Umbilical cord (tissue), 2 donors: Measurements from ENCODE around the gene DGLUCY. TPM values are rescaled to one million over a fixed set of nuclear protein-coding genes. Genes with fewer than 3 reads are reported as not detected.
"Not testable (repeated sequence)": the region's sequence is repeated elsewhere in the genome, so short reads cannot be mapped to it uniquely, and the experiment has no call there.

Experiments
- DNase-seq: peaks from one replicate; pipeline ENCODE4 v3.0.0-alpha.2; 2015; ENCODE audit warnings: low spot score
- total RNA-seq: library from RNA; depleted of rRNA; stranded (reverse); fragments of >200 nt; gene quantifications from one replicate; pipeline ENCODE4 v1.2.3, GENCODE V29; 2014; ENCODE audit warnings: low replicate concordance; ENCODE audit not compliant: insufficient read depth

The DGLUCY gene
- total RNA-seq, 1 donor from 2014 or later: 12.8 TPM

DNA sequence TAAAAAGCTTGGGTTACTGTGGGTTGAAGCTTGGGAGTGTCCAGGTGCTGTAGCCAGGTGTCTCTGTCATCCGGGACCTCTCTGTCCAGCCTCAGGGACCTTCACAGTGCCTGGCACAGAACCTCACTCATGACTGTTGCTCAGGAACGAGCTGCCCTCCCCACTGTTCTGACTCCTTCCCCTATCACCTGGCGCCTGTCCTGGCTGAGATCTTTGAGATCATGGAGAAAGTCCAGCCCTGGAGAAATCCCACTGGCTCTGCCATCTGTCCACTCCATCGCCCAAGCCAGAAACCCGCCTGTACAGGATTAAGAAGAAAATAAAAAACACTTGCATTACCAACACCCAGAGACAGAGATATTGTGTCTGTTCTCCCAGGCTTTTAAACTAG lies 53.5 kb downstream of the DGLUCY start:
- DNase-seq: no peak

- no peak for DNase-seq
Measured at GRCh38 chr14:91169951-91170350, 56.1 kb downstream of the DGLUCY start.

DNA sequence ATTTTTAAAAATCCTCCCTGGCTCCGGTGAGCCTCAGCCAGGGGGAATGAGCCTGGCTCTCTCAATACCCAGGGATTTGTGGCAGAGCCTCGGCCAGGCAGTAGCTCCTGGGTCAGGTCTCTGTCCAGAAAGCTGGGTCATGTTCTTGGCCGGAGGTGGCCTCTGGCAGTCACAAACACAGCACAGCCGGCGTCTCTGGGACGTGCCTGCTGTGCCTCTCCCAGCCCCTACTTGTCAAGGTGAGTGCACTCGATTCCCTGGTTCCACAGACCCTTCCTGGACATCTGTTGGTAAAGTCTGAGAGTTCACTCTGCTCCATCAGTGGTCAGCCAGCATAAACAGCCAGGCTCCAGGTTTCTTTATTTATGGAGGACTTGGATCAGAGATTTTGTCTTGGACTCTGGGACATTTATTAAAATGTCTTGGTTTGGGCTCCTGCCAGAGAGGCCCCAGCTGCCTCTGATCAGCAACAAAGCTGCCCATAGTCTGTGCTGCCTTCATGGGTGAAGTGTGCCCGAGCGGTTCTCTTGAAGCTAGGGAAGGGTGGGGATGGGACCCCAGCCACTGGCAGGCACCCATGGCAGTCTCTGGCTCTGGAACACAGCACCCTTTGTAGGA lies 56.7 kb downstream of the DGLUCY start:
- DNase-seq: peak; percentile 29

DNA sequence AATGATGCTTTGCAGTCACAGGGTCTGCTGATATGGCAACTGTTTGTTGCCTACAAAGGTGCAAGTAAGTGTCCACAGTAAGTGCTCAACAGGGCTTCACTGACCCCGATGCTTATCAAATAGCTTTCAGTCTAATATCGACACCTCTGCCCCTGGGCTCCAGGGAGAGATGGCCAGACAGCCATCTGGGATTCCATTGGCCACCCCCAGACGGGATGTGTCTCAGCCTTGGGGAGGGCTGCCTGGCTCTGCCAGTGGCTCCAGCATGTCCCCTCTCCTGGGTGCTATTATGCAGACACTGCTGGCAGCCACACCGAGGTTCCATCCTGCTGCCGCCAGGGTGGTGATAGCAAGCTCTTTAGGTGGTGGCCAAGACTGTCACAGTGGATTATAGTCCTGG lies 57.4 kb downstream of the DGLUCY start:
- DNase-seq: no peak

GRCh38 chr14:91173221-91173670 lies 59.4 kb downstream of the DGLUCY start:
- peak; percentile 80 for DNase-seq

DNA sequence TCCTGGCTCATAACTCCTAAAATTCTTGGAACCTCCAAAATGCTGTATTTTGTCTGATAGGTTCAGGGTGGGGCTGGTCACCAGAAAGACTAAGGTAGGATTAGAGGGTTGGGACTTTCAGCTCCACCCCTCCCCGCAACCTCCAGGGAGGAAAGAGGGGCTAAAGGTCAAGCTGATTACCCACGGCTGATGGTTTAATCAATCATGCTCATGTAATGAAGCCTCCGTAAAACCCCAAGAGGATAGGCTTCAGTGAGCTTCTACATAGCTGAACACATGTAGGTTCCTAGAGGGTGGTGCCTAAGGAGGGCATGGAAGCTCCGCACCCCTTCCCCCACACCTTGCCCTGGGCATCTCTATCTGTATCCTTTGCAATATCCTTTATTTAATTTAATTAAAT lies 60.0 kb downstream of the DGLUCY start:
- DNase-seq: no peak

DNA sequence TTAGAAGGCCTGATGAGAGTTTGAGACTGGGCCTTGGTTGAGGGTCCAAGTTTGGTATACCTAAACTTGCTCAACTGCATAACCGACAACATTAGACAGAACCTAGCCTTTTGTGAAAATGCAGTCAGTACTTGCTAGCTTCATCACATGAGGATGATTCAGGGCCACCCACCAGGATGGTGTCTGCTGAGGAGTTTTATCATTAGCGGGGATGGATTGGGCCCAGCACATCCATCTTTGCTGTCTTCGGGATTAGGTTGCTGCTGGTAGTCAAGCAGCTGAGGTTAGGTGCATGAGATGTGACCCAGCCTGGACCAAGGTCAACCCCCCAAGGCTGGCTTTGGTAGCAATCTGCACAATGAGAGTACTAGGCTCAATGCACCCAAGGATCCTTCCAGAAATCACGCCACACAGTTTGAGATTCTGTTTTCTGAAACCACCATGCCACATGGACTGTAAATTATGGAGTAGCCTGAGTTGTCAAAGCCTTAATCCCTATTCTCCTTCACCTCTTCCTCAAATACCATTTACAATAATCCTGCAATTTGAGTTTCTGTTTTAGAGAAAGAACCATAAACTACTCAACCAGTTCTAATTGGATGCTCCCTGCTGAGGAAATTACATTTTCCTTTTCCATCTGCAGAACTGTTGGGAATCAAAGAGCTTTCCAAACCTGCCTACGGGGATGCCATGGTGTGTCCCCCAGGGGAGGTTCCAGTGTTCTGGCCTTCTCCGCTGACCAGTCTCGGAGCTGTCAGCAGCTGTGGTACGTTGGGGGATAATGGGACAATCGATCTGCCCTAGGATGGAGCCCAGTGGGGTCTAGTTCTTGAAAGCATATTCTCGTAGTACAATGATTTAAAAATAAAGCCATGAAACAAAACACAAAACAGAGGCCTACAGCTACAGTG lies 61.7 kb downstream of the DGLUCY start:
- DNase-seq: no peak

DNA sequence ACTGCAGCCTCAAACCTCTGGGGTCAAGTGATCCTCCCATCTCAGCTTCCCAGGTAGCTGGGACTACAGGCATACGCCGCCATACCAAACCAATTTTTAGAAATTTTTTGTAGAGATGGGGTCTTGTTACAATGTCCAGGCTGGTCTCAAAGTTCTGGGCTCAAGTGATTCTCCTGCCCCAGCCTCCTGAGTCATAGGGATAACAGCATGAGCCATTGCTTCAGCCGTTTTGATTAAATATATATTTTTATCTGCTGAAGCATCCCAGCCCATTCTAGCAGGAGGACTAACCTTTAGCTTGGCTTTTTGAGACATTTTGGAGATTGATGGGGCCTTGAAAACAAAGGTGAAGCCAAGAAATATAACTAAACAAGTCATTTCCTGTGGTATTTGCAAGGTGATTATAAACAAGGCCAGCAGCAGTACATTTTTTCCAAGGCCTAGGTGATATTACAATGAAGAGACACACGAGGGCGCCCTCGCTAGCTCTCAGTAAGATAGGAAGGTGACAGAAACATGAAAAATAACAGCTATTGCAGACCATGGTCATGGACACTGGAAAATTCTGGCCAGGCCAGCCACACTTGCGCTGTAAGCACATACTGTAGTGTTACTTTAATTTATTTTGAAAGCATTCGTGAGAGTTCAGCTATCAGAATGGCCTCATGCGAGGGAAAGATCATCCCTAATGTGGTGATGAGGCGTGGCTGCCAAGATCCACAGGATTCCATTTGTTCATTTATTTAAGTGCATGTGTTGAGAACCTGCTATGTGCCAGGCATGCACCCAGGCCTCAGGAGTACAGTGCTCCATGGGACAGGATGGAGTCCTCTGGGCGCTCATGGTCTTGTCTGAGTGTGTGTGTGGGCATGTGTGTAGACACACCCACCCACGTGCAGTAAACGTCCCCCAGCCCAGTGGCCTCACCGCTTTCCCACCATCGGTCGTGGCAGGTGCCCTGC lies 63.5 kb downstream of the DGLUCY start:
- DNase-seq: peak; percentile 55

DNA sequence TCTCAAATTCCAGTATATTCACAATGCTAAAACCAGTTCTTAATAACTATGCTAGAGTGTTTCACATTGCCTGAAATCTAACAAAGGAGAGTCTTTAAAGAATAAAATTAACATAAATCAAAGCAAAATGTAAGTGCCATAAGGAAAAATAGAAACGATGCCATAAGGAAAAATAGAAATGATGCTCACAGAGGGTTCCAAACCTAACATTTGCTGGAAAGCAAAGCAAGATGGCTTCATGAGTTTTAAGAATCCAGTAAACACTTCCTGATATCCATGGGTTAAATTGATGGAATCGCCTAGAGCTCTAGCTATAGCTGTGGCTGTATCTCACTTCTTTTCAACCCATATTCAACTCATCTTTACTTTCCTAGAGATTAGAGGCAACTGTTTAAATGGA lies 66.7 kb downstream of the DGLUCY start:
- no peak for DNase-seq

- DNase-seq: not testable (repeated sequence)
Measured at GRCh38 chr14:91182753-91183152, 68.9 kb downstream of the DGLUCY start.

DNA sequence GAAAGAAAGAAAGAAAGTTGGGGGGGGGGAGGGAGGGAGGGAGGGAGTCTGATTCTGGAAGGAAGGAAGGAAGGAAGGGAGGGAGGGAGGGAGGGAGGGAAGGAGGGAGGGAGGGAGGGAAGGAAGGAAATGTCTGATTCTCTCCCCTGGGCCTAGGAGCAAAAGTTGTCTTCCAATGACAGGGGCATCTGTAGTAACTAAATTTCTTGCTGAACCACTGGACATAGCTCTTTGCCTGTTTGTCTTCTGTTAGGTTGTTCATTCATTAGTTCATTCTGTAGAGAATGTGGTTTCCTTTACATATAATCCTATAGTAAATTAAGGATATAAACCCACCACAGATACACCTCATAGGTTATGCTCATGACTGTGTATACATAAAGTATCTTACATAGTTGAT lies 70.7 kb downstream of the DGLUCY start:
- DNase-seq: no peak

DNA sequence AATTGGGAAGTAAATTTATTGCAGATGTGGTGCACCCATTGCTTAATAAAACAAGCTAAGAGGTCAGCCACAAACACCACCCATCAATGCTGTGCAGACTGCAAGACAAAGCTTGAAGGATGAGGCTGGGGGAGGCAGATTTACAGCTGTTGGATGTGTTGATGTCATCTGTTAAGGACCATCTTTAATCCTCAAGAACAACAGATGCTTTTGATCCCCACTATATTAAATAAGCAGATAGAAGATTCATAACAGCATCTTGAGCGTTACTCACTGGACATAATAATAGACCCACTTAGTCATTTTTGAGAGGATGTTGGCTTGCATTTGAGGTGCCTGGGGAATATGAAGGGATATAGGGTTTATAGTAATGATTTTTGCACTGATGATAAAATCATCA lies 71.8 kb downstream of the DGLUCY start:
- DNase-seq: no peak

DNA sequence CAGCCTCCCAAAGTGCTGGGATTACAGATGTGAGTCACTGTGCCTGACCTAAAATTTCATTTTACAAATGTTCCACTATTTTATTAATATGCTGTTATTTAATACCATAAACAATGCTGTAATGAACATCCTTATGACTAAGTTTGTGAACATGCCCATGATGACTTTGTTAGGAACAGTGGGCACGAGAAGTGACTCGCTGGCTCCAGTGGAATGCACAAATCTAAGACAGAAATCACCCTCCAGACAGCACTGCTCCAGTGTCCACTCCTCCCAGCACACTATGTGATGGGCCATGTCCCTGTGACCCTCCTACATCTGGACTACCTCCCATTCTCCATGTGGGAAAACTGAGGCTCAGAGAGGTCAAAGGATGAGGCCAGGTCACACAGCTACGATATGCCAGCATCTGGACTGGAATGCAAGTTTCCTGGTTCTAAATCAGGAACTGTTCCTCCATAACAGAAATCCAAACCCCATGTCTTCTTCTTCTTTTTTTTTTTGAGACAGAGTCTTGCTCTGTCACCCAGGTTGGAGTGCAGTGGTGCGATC lies 72.7 kb downstream of the DGLUCY start:
- no peak for DNase-seq

DNA sequence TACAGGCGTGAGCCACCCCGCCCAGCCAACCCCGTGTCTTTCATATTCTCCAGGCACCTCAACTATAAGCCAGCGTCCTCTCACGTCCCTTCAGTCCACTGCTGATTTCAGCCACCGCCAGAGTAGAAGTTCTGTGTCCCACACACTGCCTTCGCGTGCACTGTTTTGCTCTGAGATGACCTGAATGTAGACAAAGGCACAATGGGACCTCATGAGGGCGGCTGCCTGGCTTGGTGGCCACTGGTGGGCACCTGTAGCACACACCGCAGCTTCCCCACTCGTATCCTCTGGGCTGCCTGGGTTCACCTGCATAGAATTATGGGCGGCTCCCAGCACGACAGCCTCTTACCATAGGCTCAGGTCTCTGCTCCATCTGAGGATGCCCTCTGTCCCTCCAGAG lies 73.4 kb downstream of the DGLUCY start:
- DNase-seq: no peak

DNA sequence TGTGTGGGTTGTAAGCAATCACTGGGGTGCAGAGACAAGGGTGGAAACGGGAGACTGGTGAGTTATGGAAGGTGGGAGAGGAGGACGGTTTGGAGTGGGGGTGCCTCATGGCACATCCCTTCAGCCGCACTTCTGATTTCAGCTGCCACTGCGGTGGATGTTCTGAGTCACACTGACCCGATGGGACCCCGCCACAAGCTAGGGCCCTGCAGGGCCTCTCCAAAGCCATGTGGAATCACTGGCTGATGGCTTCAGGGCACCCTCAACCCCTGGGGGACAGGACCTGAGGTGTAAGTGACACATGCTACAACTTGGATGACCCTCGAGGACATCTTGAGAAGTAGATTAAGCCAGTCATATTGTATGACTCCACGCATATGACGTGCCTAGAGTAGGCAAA lies 77.0 kb downstream of the DGLUCY start:
- DNase-seq: no peak

- no peak for DNase-seq
Measured at GRCh38 chr14:91193069-91193468, 79.2 kb downstream of the DGLUCY start.

DNA sequence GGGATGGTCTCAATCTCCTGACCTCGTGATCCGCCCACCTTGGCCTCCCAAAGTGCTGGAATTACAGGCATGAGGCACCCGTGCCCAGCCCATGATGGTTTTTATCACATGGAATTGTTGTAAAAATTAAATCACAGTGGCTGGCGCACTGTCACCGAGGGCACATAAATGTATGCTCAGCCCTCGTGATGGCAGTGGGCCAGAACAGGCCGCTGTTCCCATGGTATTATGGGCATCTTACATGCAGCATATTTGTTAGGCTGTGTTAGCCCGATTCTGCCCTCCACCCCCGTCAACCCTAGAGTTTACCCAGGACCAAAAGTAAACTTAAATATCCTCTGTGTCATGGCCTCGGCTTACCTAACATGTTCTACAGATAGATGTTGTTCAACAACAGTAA lies 82.0 kb downstream of the DGLUCY start:
- DNase-seq: no peak

DNA sequence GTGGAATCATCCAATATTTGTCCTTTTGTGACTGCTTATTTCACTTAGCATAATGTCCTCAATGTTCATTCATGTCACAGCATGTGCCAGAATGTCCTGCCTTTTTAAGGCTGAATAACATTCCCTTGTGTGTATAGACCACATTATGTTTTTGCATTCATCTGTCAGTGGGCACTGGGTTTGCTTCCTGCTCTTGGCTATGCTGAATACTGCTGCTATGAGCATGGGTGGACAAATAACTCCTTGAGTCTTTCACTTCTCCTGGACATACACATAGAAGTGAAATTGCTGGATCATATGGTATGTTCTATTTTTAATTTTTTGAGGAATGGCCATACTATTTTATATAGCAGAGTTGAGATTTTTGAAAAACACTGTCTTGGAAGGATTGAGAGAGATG lies 83.8 kb downstream of the DGLUCY start:
- no peak for DNase-seq

- not testable (repeated sequence) for DNase-seq
Measured at GRCh38 chr14:91200802-91201201, 86.9 kb downstream of the DGLUCY start.

DNA sequence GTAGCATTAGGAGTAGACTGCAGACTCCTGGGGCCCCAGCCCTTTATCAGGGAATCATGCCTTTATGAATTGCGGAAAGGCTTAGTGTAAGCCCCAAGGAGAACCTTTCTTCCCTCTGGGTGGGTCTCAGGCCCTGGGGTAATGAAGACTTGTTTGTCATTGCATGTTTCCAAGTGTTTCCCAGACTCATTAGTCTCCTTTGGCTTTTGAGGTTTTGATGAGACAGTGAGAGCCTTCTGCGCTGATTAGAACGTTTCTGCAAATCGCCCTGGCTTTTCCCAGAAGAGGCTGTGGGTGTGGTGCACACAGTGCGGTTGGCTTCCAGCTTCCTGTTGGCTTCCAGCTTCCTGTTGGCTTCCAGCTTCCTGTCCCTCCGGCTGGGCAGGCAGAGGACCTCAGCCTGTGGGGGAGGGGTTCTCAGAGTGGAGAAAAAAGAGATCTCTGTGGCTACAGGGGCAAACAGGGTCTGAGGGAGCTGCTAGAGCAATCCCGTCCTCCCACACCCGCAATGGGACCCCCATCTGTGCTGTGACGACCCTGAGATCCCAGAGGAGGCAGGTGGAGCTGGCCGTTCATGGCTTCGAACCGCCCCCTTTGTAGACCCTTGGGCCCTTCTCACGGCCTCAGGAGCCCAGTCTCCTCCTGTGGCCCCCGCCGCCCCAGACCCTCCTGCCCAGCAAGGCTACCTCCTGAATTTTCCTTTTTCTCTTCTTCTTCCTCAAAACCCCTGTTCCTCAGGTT lies 88.5 kb downstream of the DGLUCY start:
- peak; percentile 7 for DNase-seq

GRCh38 chr14:91204657-91205056 lies 90.8 kb downstream of the DGLUCY start:
- no peak for DNase-seq
